Measurements from ENCODE around the gene CCDC159. TPM values are rescaled to one million over a fixed set of nuclear protein-coding genes. Genes with fewer than 3 reads are reported as not detected.

CCDC159 gene
- polyA plus RNA-seq, 1 of the 3 experiments (the other 2 are of a cell fraction): 25.2 TPM

- TF ChIP-seq, protein P1, sequence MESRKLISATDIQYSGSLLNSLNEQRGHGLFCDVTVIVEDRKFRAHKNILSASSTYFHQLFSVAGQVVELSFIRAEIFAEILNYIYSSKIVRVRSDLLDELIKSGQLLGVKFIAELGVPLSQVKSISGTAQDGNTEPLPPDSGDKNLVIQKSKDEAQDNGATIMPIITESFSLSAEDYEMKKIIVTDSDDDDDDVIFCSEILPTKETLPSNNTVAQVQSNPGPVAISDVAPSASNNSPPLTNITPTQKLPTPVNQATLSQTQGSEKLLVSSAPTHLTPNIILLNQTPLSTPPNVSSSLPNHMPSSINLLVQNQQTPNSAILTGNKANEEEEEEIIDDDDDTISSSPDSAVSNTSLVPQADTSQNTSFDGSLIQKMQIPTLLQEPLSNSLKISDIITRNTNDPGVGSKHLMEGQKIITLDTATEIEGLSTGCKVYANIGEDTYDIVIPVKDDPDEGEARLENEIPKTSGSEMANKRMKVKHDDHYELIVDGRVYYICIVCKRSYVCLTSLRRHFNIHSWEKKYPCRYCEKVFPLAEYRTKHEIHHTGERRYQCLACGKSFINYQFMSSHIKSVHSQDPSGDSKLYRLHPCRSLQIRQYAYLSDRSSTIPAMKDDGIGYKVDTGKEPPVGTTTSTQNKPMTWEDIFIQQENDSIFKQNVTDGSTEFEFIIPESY (IDR thresholded peaks at IDR 0.05; ENCODE audit: borderline replicate concordance, low read depth): no peak
- TF ChIP-seq MAX (IDR thresholded peaks at IDR 0.05; ENCODE audit: low read depth): no peak
- TF ChIP-seq FOSL2 (IDR thresholded peaks at IDR 0.05; ENCODE audit: borderline replicate concordance, low read depth): no peak
- no peak for TF ChIP-seq NFIC (IDR thresholded peaks at IDR 0.05; ENCODE audit: borderline replicate concordance)
These were observed 16.2 kb upstream of the CCDC159 start (continued) for GRCh38 chr19:11330127-11330526.

DNA sequence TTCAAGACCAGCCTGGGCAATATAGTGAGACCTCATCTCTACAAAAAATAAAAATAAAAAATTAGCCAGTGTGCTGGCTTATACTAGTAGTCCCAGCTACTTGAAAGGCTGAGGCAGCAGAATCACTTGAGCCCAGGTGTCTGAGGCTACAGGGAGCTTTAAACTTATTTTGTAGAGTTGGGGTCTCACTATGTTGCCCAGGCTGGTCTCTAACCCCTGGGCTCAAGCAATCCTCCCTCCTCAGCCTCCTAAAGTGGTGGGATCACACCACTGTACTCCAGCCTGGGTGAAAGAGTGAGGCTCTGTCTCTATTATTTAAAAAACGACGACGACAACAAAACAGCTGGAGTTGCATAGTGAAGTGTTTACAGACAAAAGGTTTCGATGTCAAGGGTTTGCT is 14.8 kb upstream of the CCDC159 start:
- Histone ChIP-seq H3K4me1 (ENCODE audit: control insufficient read depth in 1 of 2, insufficient read depth in 2 of 2, low read depth in 1 of 2, low read length in 1 of 2) (no peaks in the 10 kb centered on the region), H4K20me1 (ENCODE audit: insufficient read depth) (no peaks in the 10 kb centered on the region), H3K36me3 (replicated peaks in 1 of 2; ENCODE audit: control insufficient read depth in 1 of 2, insufficient read depth in 2 of 2, low read length in 1 of 2) (peaks cover 13% of the 10 kb centered on the region in 2 experiments), H3K4me3 (ENCODE audit: low read depth in 2 of 2, low read length in 1 of 2) (no peak overlapping the region), H3K4me2 (no peak overlapping the region), H3K27me3 (ENCODE audit: insufficient read depth) (no peaks in the 10 kb centered on the region), H3F3A (replicated peaks; ENCODE audit: insufficient read depth) (peaks cover 3% of the 10 kb centered on the region), H3K9me3 (no peaks in the 10 kb centered on the region), H3K9ac (no peak overlapping the region), H2AFZ (ENCODE audit: low read depth) (no peak overlapping the region), H3K79me2 (ENCODE audit: insufficient read depth) (no peaks in the 10 kb centered on the region), H3K27ac (ENCODE audit: low read depth in 2 of 2, low read length in 1 of 2) (no peak overlapping the region), H3K9me2 (no peaks in the 10 kb centered on the region)
- 95% methylated on average over 4 of the region's 4 CpGs for WGBS (ENCODE audit: low lambda C conversion rate)
- ChIA-PET POLR2A (no interaction called here), CTCF (interaction anchor here (0.7 to 1.4 kb wide), 4 partner anchors 9 to 151 kb away, joined by 3 to 6 read pairs (median 4); no protein-coding TSS in a partner anchor)
- no peak for DNase-seq
- TF ChIP-seq GATA2 (CRISPR knock-in tag; IDR thresholded peaks at IDR 0.05) (no peak), NFIC (IDR thresholded peaks at IDR 0.05; ENCODE audit: borderline replicate concordance) (no peak), RAD21 (IDR thresholded peaks at IDR 0.05; ENCODE audit: low read length) (no peak), RCOR1 (IDR thresholded peaks at IDR 0.05; ENCODE audit: low read length) (no peak), EZH2phosphoT487 (IDR thresholded peaks at IDR 0.05; ENCODE audit: borderline replicate concordance, low read depth) (no peak), RXRA (IDR thresholded peaks at IDR 0.05; ENCODE audit: borderline replicate concordance, low read depth) (no peak), RFX5 (IDR thresholded peaks at IDR 0.05; ENCODE audit: low read length) (no peak), JUND (IDR thresholded peaks at IDR 0.05) (no peak), TAF1 (IDR thresholded peaks at IDR 0.05; ENCODE audit: borderline replicate concordance, low read depth, low read length) (no peak), MEF2A (IDR thresholded peaks at IDR 0.05; ENCODE audit: borderline replicate concordance, low read depth) (no peak)
- TF ChIP-seq, protein P2, sequence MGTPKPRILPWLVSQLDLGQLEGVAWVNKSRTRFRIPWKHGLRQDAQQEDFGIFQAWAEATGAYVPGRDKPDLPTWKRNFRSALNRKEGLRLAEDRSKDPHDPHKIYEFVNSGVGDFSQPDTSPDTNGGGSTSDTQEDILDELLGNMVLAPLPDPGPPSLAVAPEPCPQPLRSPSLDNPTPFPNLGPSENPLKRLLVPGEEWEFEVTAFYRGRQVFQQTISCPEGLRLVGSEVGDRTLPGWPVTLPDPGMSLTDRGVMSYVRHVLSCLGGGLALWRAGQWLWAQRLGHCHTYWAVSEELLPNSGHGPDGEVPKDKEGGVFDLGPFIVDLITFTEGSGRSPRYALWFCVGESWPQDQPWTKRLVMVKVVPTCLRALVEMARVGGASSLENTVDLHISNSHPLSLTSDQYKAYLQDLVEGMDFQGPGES (IDR thresholded peaks at IDR 0.05; ENCODE audit: low read depth, low read length): no peak
